Mucosa of stomach (tissue), 1 donor: ENCODE measurements around the gene RAB36.
"Not testable (repeated sequence)": the region's sequence is repeated elsewhere in the genome, so short reads cannot be mapped to it uniquely, and the experiment has no call there.

Experiments
- H3K27me3 ChIP-seq: one replicate; pipeline ENCODE4 v1.7.0; 2013; ENCODE audit warnings: mild to moderate bottlenecking, low read length; ENCODE audit not compliant: control insufficient read depth, insufficient read depth
- H3K36me3 ChIP-seq: one replicate; pipeline ENCODE4 v1.7.0; 2013; ENCODE audit warnings: low read length; ENCODE audit not compliant: control insufficient read depth, insufficient read depth
- H3K4me1 ChIP-seq: one replicate; pipeline ENCODE4 v1.7.0; 2013; ENCODE audit warnings: mild to moderate bottlenecking, low read length; ENCODE audit not compliant: control insufficient read depth, insufficient read depth
- H3K4me3 ChIP-seq: one replicate; pipeline ENCODE4 v1.7.0; 2013; ENCODE audit warnings: low read length
- H3K9ac ChIP-seq: one replicate; pipeline ENCODE4 v1.7.0; 2013; ENCODE audit warnings: mild to moderate bottlenecking, low read length, moderate library complexity
- H3K9me3 ChIP-seq: one replicate; pipeline ENCODE4 v1.7.0; 2013; ENCODE audit warnings: mild to moderate bottlenecking, low read length, moderate library complexity; ENCODE audit not compliant: control insufficient read depth
- donor health status: Pancreatic carcinoma.

The RAB36 gene

DNA sequence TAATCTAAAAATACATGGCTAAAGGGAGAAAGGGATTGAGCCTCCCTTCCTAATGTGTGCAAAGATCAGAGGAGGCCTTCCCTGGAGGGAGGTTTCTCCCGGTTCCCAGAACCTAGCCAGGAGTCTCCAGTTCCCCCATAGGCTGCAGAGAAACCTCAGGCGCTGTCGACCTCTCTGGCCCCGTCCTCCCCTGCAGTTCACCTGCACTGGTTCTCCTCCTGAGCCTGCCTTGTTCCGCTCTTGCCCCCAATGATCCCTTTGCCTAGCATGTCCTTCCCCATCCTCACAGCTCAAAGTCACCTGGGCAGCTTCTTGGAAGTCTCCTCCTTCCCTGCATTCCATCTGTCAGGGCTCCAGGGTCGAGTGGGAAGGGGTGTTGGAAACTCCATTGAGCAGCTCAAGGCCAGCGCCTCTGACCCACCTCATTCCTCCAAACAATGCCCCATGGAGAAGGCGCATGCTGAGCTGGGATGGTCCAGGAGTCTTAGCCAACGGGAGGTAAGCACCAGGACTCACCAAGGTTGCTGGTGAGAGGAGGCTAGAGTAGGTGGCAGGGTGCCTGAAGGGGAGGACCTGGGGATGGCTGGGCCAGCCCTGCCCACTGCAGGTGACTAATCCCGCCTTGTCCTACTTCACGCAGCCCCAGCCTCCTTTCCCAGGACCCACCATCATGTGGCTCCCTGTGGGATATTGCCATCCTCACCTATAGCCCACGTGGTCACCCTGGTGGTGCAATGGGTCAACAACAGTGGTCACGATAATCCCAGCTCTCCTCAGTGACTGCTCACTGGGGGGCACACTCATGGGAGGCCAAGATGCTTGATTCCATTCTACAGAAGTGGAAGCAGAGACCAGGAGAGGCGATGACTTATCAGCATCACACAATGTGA, 18.9 kb upstream of the RAB36 start:
- H3K9me3 ChIP-seq, result no peaks in the 10 kb centered on the region

DNA sequence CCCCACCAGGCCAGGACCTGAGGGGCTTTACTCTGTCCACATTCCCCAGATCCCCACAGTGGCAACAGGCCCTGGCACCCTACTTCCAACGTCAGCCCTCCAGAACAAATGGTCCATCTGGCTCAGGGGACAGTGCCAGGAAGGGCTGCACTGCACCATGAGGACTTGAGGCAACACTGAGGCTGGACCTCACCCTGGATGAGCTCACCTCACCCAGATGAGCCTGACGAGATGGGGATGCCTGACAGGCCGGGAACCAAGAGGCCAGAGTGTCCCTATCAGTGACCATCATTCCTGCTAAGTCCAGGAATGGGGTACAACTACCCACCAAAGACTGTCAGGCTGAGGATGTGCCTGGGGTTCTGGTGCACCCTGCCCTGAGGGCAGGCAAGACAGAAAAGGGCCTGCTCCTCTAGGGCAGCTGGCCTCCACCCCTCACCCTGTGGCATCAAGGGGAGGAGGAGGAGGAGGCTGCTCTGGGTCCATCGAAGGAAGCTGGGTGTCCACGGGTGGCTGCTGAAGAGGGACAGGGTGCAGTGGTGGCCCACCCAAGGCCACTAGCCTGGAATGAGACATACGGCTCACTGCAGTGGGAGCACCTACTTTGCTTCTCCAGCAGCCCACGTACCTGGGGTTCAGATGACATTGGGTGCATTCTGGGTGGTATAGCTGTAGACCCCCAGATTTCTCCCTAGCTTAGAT, 18.1 kb upstream of the RAB36 start:
- Histone ChIP-seq H3K9ac (no peak overlapping the region), H3K4me1 (peaks cover 6% of the 10 kb centered on the region), H3K36me3 (no peaks in the 10 kb centered on the region), H3K9me3 (no peaks in the 10 kb centered on the region), H3K27me3 (no peaks in the 10 kb centered on the region), H3K4me3 (no peak overlapping the region)

More for the DNA sequence above, 18.9 kb upstream of the RAB36 start:
- H3K9ac ChIP-seq, result no peak overlapping the region
- no peaks in the 10 kb centered on the region for H3K36me3 ChIP-seq
- H3K27me3 ChIP-seq, result no peaks in the 10 kb centered on the region
- H3K4me1 ChIP-seq, result peaks cover 6% of the 10 kb centered on the region
- no peak overlapping the region for H3K4me3 ChIP-seq

DNA sequence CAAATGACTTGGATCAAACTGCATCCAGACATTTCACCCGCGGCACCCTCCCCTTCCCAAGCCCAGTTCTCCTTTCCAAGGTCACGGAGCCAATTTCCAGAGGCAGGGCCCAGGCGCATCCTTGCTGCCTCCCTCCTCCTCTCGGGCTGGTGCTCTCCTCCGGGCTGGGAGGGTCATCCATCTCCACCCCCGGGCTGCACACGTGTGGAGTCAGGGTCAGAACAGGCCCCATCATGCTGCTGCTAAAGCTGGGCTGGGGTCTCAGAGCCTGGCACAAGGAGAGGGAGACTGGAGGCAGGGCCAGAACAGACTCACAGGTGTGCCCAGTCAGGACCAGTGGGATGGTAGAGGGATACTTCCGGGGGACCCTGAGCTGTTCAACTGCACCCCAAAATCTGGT, 17.5 kb upstream of the RAB36 start:
- H3K9ac ChIP-seq, result no peak overlapping the region
- no peaks in the 10 kb centered on the region for H3K9me3 ChIP-seq
- H3K4me1 ChIP-seq, result peaks cover 6% of the 10 kb centered on the region
- H3K36me3 ChIP-seq, result no peaks in the 10 kb centered on the region
- no peaks in the 10 kb centered on the region for H3K27me3 ChIP-seq
- H3K4me3 ChIP-seq, result no peak overlapping the region

DNA sequence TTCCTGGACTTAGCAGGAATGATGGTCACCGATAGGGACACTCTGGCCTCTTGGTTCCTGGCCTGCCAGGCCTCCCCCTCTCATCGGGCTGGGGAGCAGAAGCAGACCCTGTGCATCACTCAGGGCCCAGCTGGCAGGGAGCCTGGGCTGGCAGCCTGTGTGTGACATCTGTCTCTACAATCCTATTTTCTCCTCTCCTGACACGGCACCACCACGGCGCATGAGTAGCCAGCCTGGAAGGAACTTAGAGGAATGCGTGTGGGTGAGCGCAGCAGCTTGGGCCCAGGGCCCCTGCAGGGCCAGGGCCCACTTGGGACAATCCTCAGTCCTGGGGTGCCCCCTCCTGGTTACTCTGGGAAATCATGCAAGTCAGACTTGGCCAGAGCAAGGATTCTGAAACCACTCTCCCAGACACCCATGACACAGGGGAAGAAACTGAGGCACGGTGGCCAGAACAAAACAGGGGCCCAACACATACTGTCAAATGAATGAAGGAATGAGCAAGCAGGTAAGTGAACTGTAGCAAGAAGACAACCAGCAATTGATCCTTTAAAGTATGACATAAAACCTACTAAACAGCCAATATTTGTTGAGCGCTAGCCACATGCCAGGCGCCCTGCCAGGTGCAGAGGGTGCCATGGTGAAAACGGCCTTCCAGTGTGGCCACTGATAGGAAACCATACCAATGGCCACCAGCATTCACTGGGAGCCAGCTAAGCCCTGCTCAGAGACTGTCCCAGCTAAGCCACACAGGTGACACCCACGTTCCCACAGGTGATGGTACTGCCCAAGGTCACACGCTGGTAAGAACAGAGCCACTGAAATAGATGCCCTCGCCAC, 16.8 kb upstream of the RAB36 start:
- Histone ChIP-seq H3K36me3 (no peaks in the 10 kb centered on the region), H3K9me3 (no peaks in the 10 kb centered on the region), H3K4me3 (no peak overlapping the region), H3K4me1 (peaks cover 6% of the 10 kb centered on the region), H3K27me3 (no peaks in the 10 kb centered on the region), H3K9ac (no peak overlapping the region)

DNA sequence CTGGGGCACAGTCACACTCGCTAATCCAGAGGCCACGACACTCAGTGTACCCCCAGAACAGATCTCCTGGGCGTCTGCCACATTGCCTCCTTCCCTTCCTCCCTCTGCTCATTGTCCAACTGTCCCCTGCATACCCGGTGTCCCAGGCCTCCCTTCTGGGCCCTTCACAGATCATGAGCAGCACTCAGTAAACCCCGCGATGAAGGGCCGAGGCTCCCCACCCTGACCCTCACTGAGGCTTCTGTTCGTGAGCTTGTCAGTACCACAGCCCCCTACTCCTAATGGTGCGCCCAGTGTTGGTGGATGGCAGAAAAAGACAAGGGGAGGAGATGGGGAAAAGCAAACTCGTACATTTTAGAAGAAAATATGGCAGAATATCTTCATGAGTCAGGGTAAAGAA, 16.1 kb upstream of the RAB36 start:
- no peak overlapping the region for H3K9ac ChIP-seq
- H3K27me3 ChIP-seq, result no peaks in the 10 kb centered on the region
- peaks cover 6% of the 10 kb centered on the region for H3K4me1 ChIP-seq
- H3K36me3 ChIP-seq, result no peaks in the 10 kb centered on the region
- H3K9me3 ChIP-seq, result no peaks in the 10 kb centered on the region
- no peak overlapping the region for H3K4me3 ChIP-seq

DNA sequence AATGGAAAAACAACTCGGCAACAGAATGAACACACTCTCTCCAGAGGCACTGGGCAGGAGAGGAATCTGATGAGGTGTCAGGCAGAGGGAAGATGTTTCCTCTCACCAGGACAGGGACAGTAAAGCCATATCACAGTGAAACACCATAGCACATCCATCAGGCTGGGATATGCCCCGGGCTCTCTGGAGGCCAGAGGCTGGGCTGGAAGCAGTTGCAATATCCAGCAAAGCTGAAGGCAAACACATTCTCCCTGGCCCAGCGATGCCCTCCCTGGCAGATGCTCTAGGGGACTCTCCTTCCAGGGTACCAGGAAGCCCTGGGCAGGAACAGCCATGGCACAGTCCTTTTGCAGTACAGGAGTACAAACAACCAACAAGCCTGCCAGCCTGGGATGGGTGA, 14.6 kb upstream of the RAB36 start:
- no peak overlapping the region for H3K9ac ChIP-seq
- H3K27me3 ChIP-seq, result no peaks in the 10 kb centered on the region
- H3K36me3 ChIP-seq, result no peaks in the 10 kb centered on the region
- H3K4me1 ChIP-seq, result peaks cover 6% of the 10 kb centered on the region
- no peak overlapping the region for H3K4me3 ChIP-seq
- no peaks in the 10 kb centered on the region for H3K9me3 ChIP-seq

DNA sequence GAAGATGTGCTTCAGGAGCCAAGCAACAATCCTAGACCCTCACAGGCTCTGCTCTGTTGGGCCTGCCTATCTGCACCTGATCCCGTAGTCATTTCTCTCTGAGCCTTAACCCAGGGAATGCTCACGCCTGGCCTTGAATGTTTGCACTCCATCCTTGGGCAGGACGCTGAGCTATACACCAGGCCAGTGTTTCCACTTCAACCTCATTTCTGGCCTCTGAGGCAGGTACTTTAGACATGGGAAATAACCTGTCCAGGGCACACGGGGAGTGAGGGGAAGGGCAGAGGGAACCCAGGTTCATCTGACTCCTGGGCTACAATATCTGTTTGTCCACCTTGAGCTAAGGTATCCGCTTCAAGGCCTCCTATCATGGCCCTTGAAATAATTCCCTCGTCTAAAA, 13.3 kb upstream of the RAB36 start:
- H3K9me3 ChIP-seq, result no peaks in the 10 kb centered on the region
- H3K4me1 ChIP-seq, result peaks cover 6% of the 10 kb centered on the region
- no peaks in the 10 kb centered on the region for H3K27me3 ChIP-seq
- H3K4me3 ChIP-seq, result no peak overlapping the region
- no peak overlapping the region for H3K9ac ChIP-seq
- no peaks in the 10 kb centered on the region for H3K36me3 ChIP-seq

DNA sequence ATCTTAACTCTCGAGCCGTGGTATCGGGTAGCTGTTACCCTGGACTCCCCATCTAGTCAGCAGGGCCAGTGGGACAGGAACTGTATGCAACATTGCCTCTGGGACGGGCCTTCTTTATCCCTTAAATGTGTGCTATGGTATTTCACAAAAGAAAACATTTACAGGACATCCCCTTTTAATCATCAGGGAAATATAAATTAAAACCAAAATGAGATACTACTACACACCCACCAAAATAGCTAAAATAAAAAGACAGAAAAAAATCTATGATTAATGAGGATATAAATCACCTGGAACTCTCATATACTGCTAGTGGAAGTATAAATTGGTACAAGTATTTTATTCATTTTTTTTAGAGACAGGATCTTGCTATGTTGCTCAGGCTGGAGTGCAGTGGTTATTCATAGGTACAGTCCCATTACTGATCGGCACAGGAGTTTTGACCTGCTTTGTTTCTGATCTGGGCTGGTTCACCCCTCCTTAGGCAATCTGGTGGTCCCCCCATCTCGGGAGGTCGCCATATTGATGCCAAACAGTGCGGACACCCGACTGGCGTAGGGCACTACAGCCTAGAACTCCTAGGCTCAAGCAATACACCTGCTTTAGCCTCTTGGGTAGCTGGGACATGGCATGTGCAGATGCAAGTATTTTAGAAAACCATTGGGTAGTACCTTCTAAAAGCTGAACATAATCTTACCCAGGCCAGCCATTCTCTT, 12.7 kb upstream of the RAB36 start:
- no peaks in the 10 kb centered on the region for H3K36me3 ChIP-seq

DNA sequence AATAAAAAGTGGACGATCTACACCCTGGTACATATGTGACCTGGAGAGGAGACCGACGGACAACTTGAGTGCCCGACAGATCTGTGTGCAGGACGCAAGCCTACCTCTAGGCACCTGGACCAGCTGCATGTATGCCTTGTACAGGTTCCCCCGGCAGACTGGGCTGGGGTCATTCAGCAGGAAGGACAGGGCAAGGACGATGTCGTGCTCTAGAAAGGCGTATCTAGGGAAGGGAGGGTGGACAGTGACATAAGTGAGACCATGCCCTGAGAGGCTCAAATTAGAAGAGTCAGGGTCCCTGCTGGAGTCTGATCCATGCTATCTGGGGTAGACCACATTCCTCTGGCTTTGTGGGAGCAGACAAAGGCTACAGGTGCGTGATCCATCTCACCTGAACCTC, 11.4 kb upstream of the RAB36 start:
- Histone ChIP-seq H3K9me3 (no peaks in the 10 kb centered on the region), H3K4me3 (no peak overlapping the region), H3K27me3 (no peaks in the 10 kb centered on the region), H3K4me1 (no peaks in the 10 kb centered on the region), H3K9ac (no peak overlapping the region), H3K36me3 (no peaks in the 10 kb centered on the region)

More for the DNA sequence above, 12.7 kb upstream of the RAB36 start:
- Histone ChIP-seq H3K4me3 (no peak overlapping the region), H3K4me1 (peaks cover 6% of the 10 kb centered on the region), H3K27me3 (no peaks in the 10 kb centered on the region), H3K9ac (no peak overlapping the region), H3K9me3 (no peaks in the 10 kb centered on the region)

DNA sequence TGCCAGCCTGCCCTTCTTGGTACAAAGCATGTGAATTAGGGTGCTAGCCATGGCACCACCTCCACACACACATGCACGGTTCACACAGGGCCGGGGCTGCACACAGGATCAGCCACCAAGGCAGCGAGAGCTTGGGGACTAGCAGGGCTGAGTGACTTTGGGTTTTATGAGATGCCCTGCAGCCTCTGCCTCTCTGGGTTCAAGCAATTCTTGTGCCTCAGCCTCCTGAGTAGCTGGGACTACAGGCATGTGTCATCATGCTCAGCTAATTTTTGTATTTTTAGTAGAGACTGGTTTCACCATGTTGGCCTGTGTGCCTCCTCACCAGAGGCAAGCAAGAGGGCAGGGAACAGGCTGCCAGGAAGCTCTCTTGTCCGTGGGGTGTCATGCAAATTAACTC, 8.3 kb upstream of the RAB36 start:
- not testable (repeated sequence) for H3K27me3 ChIP-seq, H3K9ac ChIP-seq, H3K4me1 ChIP-seq, H3K9me3 ChIP-seq, H3K36me3 ChIP-seq, H3K4me3 ChIP-seq

DNA sequence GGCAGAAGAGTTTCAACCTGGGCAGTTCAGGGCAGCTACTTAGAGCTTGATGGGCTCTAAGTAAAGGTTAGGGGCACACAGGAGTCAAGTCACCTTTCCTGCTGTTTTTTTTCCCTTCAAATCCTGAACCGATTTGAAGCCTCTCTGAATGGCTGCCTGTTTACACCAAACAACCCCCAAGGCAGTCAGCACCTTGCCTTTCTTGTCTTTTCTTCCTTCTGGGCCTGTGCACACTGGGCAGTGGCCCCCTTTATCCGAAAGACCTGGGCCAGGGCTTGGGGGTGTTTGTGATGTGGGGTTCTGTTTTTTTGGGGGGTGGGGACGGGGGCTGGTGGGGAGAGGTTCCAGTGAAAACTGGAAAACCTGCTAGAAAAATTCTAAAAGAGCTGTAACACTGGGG, 7.8 kb upstream of the RAB36 start:
- Histone ChIP-seq H3K9me3 (no peaks in the 10 kb centered on the region), H3K9ac (no peak overlapping the region), H3K4me3 (no peak overlapping the region), H3K4me1 (peaks cover 11% of the 10 kb centered on the region), H3K27me3 (no peaks in the 10 kb centered on the region), H3K36me3 (no peaks in the 10 kb centered on the region)
